A204.1 (cell line): ENCODE data around the gene DAB2.
A peak's percentile ranks its signal among the peaks of the same experiment; 100 is the strongest.

Experiments
- FAIRE-seq: peaks from 2 replicates; lab custom pipeline; 2012; peaks lifted over from hg19 to GRCh38; lab: Jason Lieb, UNC

DAB2 gene

DNA sequence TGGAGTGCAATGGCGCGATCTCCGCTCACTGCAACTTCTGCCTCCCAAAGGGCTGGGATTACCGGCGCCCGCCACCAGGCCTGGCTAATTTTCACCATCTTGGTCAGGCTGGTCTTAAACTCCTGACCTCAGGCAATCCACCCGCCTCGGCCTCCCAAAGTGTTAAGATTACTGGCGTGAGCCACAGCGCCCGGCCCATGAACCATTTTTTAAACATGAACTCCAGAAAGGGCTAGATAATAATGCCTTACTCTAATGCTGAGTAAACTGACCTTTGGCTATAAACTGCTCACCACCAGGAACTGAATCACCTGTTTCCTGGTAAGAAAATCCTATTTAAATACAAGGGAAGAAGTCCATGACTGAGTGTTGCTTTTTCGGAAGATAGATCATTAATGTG lies 23.2 kb upstream of the DAB2 start:
- no peak for FAIRE-seq

GRCh38 chr5:39447059-39447458 lies 22.3 kb upstream of the DAB2 start:
- FAIRE-seq = no peak

- FAIRE-seq = no peak
These were observed 21.5 kb upstream of the DAB2 start for GRCh38 chr5:39446231-39446630.

DNA sequence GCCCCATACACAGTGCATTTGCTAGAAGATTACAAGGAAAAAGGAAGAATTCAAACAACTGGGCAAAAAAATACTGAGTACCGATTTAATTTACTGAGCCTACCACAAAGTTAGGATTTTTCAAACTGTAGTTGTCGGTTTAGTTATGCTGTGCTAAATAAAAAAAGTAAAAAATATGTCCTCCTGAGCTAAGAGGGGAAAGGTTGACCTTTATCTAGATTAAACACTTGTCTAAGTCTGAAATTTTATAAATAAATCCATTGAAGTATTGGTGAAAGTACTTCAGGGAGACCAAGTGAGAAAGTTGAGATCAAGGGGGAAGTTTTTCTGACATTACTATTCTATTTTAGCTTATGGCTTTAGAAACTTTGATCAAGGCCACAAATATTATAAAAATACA lies 19.1 kb upstream of the DAB2 start:
- FAIRE-seq = no peak

GRCh38 chr5:39442991-39443390 lies 18.2 kb upstream of the DAB2 start:
- no peak for FAIRE-seq

DNA sequence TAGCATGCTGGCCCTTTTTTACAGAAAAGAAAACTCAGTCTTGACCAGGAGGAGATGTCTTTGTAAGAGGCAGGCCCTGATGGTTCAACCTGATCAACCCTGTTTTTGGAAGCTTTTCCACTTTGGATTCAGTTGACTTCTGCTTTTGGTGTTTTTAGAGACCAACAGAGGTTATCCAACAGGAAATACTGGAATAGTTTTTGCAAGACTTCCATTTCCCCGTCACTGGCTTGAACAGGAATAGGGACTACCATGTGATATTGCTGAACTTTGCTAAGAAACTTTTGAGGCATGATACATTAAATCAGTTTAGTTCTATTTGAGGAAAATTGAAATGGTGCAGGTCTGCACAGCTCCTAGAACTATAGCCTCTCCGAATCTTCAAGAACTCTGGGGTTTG lies 17.1 kb upstream of the DAB2 start:
- no peak for FAIRE-seq

- no peak for FAIRE-seq
These were observed 16.3 kb upstream of the DAB2 start for GRCh38 chr5:39440958-39441624.

DNA sequence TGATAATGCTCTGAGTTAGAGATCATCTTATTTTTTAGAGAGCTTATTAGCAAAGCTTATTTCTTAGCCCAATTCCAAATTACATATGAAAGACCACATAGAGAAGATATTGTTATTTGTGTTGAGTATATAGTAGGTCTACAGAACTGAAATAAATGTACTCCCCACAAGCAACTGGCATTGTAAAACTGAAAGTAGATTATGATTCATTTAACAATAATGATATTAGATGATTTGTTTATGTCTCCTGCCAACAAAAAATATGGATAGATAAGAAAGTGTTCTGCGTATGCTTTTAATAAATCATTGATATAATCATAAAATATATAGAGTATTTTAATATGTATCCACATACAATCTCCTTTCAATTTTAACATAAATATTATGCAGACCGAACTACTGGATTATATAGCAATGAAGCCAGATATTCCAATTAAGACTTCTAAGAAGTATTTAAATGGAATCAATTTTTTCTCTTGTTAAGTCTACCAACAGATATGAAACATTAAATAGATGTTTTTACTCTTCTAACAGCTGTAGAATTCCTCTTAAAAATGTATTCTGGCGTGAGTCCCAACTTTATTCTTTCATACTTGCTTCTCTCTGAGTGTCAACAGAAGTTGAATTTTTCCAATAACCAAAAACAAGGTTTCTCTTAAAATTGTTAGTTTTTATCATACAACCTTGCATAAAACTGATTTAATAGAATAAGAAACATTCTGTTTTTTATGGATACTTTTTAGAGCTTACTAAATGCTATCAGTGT lies 15.6 kb upstream of the DAB2 start:
- FAIRE-seq = peak; percentile 84

- peak; percentile 86 for FAIRE-seq
These were observed 14.9 kb upstream of the DAB2 start for GRCh38 chr5:39439582-39440162.

DNA sequence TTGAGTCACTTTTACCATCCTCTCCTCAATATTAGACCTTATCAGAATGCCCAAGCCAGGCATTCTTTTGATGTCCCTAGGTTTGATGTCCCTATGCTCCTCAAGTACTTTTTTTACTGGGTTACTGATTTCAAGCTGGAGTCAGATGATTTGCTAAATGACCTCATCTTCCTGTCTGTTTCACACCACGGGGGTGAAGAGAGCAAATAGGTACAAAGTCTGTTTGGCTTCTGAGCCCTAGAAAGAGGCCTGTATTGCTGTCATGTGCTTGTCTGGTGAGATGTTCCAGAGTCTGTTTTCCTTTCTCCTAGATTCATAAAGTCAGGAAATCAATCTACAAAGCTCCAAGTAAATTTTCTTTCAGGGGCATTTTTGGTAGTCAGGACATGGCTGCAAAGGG lies 12.7 kb upstream of the DAB2 start:
- FAIRE-seq = no peak

- no peak for FAIRE-seq
These were observed 9.1 kb upstream of the DAB2 start for GRCh38 chr5:39433848-39434247.

- no peak for FAIRE-seq
These were observed 8.1 kb upstream of the DAB2 start for GRCh38 chr5:39432696-39433530.

DNA sequence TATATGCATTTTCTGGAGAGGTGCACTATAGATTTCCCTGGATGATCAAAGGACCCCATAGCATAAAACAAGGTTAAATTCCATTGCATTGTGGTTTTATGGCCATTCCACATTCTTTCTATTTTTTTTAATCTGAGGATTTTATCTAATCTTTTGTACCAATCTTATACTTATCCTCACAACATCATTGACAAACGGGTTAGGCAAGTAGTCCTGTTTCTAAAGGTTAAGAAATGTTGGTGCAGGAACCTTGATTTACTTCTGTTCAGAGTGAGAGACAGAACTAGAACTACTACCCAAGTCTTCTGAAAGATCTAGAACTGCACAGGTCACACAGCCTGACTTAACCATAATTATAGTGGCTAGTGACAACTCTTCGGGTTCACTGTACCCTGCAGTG lies 5.7 kb upstream of the DAB2 start:
- FAIRE-seq = no peak

DNA sequence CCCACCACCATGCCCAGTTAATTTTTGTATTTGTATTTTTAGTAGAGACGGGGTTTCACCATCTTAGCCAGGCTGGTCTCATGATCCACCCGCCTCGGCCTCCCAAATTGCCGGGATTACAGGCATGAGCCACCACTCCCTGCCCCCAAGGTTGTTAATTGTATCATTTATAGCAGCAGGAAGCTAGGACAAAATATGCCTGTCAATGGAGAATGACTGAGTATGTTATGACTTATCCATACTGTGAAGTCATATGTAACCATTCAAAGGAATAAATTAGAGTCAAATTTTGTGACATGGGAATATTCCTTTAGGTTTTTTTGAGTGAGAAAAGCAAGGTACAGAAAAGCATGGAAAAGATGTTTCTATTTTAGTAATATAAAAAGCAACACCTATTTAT lies 3.9 kb upstream of the DAB2 start:
- no peak for FAIRE-seq

DNA sequence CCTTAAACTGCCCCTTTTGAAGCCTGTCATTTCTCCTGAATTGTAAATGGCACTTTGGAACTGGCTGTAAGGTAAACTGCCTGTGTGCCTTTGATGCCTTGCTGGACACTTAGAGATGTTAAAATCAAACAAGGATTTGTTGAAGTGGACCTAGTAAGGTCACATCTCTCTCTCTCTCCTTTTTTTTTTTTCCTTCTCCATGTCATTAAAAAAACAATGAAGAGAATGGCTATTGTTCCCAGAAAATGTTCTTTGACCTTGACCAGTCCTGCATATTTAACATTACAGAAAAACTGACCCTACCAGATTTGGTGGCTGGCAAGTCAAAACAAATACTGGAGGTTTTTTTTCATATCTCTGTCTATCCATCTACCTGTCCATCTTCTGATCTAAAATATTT lies 2.9 kb upstream of the DAB2 start:
- no peak for FAIRE-seq

DNA sequence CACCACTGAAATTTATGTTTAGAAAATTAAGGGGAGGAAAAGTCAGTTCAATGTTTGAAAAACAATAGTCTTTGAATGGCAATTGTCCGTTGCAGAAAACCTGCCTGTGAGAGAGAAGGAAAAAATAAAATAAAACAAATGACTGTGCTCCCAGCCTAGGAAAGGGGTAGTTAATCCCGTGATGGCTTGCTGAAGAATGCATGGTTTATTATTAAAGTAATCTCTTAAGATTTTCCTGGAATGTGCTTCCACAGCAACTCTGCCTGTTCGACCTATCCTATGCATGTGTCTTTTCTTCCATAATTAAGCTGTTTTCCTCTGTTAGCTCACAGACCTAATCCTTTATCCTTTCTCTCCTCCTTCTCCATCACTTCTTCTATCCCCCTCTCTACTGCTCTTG lies 2.4 kb upstream of the DAB2 start:
- FAIRE-seq = no peak

- FAIRE-seq = no peak
These were observed 1.9 kb upstream of the DAB2 start for GRCh38 chr5:39426746-39427105.

- peak; percentile 99 for FAIRE-seq
These were observed 1.4 kb upstream of the DAB2 start for GRCh38 chr5:39426051-39426745.

DNA sequence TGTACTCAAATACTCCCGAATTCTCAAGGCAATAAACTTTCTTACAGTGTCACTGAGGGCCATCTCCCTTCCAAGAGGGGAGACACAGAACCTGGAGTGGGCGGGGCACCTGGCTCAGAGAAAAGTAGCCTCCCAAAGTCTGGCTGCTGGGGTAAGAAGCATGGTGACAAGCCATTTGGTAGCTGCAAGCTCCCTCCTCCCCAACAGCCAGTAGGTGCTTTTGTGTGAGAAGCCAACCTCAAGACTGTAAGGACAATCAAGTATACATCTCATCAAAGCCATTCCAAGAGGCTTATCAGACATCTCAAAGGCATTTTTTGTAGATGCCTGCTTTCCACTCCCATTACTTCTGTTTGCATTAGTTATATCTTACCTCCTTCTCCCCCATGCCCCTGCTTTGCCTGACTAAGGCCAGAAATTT lies 1.4 kb downstream of the DAB2 start:
- FAIRE-seq = no peak

DNA sequence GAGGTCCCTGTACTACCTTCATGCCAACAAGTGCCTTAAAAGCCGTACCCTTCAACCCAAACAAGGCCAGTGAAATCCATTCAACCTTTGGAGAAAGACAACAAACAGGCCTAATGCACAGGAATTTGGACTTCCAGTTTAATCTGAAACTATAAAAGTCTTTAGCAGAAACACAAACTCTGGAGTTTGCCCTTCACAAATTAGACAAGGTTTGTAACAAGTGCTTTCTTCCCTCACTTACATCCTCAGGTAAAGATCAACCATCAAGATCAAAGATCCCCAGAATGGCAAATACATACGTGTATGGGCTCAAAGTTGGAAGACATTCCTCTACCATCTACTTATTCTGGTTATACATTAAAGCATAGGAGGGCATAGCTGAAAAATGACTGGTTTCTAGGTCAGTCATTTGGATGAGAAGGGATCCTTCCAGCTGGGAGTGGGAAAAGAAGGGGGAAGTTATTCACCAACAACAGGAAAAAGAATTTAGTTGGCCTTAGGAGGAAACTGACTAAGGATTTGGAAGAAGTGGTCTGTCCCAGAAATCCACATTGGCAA lies 2.0 kb downstream of the DAB2 start:
- no peak for FAIRE-seq

DNA sequence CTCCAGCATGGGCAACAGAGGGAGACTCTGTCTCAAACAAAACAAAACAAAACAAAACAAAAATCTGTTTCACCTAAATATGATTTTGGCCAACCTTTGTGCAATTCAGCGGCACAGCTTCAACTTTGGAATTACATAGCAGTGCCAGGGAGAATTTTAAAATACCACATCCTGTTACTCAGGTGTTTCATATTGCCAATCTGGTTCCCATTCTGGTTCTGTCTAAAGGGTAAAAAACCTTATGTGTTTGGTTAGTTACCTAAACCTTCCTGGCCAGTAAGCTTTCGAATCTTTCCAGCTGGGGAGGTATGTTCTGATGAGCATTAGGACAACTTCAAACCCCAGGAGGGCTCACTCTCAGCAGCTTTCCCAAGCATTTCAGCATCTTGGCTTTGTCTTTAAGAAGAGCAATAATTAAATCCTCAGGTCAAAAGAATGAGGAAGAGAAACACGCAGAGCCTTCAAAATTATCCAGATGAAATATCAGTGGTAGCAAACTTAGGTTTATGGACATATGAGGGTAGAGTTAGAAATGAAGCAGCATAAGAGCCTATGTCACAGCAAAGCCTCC lies 2.7 kb downstream of the DAB2 start:
- FAIRE-seq = peak; percentile 35
